COLO668 (cell line): ENCODE results near the gene SCNN1B.
"Not testable (repeated sequence)": the region's sequence is repeated elsewhere in the genome, so short reads cannot be mapped to it uniquely, and the experiment has no call there.

Experiments
- DNase-seq: peaks from one replicate; lab custom pipeline; 2025; ENCODE audit not compliant: unreplicated experiment; lab: John Stamatoyannopoulos, UW

The SCNN1B gene

GRCh38 chr16:23302045-23302956 lies at the start of gene SCNN1B:
Gene SCNN1B, plus strand, starts transcription at chr16:23302302. Its CDS starts 46,298 bp downstream, at chr16:23348600.
- DNase-seq, result peak; percentile 77

- no peak for DNase-seq
These were observed 49.8 kb upstream of the SCNN1B start for GRCh38 chr16:23252310-23252709.

- not testable (repeated sequence) for DNase-seq
These were observed 48.5 kb upstream of the SCNN1B start for GRCh38 chr16:23253650-23254049.

GRCh38 chr16:23254338-23254737 lies 47.8 kb upstream of the SCNN1B start:
- DNase-seq, result no peak

GRCh38 chr16:23255000-23255399 lies 47.1 kb upstream of the SCNN1B start:
- no peak for DNase-seq

- DNase-seq, result no peak
These were observed 45.7 kb upstream of the SCNN1B start for GRCh38 chr16:23256440-23256839.

GRCh38 chr16:23257682-23258081 lies 44.4 kb upstream of the SCNN1B start:
- no peak for DNase-seq

GRCh38 chr16:23258919-23259237 lies 43.2 kb upstream of the SCNN1B start:
- DNase-seq, result no peak

- no peak for DNase-seq
These were observed 34.5 kb upstream of the SCNN1B start for GRCh38 chr16:23267647-23268046.

- DNase-seq, result no peak
These were observed 33.5 kb upstream of the SCNN1B start for GRCh38 chr16:23268561-23268960.

GRCh38 chr16:23269248-23269953 lies 32.7 kb upstream of the SCNN1B start:
- no peak for DNase-seq

- no peak for DNase-seq
These were observed 31.4 kb upstream of the SCNN1B start for GRCh38 chr16:23270654-23271053.

- DNase-seq, result peak; percentile 6
These were observed 27.1 kb upstream of the SCNN1B start for GRCh38 chr16:23274968-23275367.

- no peak for DNase-seq
These were observed 25.3 kb upstream of the SCNN1B start for GRCh38 chr16:23276821-23277220.

GRCh38 chr16:23278031-23278430 lies 24.1 kb upstream of the SCNN1B start:
- DNase-seq, result no peak

- DNase-seq, result peak; percentile 76
These were observed 22.4 kb upstream of the SCNN1B start for GRCh38 chr16:23279721-23280153.

- DNase-seq, result no peak
These were observed 21.6 kb upstream of the SCNN1B start for GRCh38 chr16:23280483-23280967.

GRCh38 chr16:23282568-23282967 lies 19.5 kb upstream of the SCNN1B start:
- no peak for DNase-seq

- DNase-seq, result no peak
These were observed 18.5 kb upstream of the SCNN1B start for GRCh38 chr16:23283571-23283970.

- DNase-seq, result no peak
These were observed 17.5 kb upstream of the SCNN1B start for GRCh38 chr16:23284584-23284983.

- no peak for DNase-seq
These were observed 16.0 kb upstream of the SCNN1B start for GRCh38 chr16:23286131-23286532.

GRCh38 chr16:23288209-23288608 lies 13.9 kb upstream of the SCNN1B start:
- no peak for DNase-seq
